ENCODE results near the gene RHOC. TPM values are rescaled to one million over a fixed set of nuclear protein-coding genes. Genes with fewer than 3 reads are reported as not detected.

The RHOC gene
- total RNA-seq, 2 experiments from 2014 or later: 23.1 to 43.3 TPM

DNA sequence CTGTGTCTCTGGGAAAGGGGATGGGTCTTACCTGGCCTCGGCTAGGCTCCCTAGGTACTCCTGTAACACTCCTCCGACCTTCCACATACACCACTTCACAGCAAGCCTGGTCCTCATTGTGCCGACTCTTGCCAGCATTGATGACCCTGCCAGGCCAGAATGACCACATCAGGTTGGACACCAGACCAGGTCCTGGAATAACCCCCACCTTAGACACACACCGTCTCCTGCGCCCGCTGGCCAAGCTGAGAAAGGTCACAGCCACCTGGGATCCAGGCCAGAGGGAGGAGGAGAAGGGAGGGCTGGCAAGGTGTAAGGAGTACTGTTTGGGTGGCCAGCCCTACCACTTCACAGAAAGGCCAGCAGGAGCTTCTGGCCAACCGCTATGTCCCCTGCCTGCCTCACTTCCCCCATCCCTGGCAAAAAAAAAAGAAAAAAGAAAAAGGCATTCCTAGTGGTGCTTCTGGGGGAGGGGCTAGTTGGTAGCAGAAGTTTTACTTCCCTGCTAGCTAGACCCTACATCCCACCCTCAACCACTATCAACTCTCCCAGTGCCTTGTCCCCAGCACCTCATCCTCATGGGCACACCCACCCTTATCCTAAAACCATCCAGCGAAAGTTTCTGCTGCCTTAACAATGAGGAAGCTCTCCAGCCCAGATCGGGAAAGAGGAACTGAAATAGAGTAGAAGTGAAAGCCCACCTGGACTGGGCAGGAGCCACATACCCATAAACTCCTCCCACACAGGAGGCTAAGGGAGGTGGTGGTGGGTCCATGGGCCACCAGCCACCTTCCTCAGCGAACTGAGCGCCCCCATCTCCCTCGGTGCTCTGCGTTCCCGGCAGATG lies 6.8 kb upstream of the RHOC start:
- Histone ChIP-seq H3K36me3 (ENCODE audit: insufficient read depth, low read length) (no peaks in the 10 kb centered on the region), H3K79me2 (ENCODE audit: insufficient read depth, low read depth, low read length) (no peaks in the 10 kb centered on the region), H3K4me3 (ENCODE audit: low read depth, low read length, poor library complexity, severe bottlenecking) (peak overlapping the region; percentile 78), H3K4me1 (ENCODE audit: insufficient read depth, low read length, poor library complexity, severe bottlenecking) (peaks cover 20% of the 10 kb centered on the region), H3K4me2 (ENCODE audit: low read length) (peak overlapping the region; percentile 97), H4K20me1 (ENCODE audit: insufficient read depth, low read length) (no peaks in the 10 kb centered on the region), H3K9me3 (ENCODE audit: low read length) (no peaks in the 10 kb centered on the region), H3K27ac (ENCODE audit: low read depth, low read length, poor library complexity, severe bottlenecking) (no peak overlapping the region), H3K9me2 (ENCODE audit: insufficient read depth, low read length) (no peaks in the 10 kb centered on the region), H2AFZ (ENCODE audit: low read length) (peak overlapping the region; percentile 46; the same call in 1 of the 2 replicates)
- TF ChIP-seq, protein P1, sequence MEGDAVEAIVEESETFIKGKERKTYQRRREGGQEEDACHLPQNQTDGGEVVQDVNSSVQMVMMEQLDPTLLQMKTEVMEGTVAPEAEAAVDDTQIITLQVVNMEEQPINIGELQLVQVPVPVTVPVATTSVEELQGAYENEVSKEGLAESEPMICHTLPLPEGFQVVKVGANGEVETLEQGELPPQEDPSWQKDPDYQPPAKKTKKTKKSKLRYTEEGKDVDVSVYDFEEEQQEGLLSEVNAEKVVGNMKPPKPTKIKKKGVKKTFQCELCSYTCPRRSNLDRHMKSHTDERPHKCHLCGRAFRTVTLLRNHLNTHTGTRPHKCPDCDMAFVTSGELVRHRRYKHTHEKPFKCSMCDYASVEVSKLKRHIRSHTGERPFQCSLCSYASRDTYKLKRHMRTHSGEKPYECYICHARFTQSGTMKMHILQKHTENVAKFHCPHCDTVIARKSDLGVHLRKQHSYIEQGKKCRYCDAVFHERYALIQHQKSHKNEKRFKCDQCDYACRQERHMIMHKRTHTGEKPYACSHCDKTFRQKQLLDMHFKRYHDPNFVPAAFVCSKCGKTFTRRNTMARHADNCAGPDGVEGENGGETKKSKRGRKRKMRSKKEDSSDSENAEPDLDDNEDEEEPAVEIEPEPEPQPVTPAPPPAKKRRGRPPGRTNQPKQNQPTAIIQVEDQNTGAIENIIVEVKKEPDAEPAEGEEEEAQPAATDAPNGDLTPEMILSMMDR (conservative IDR thresholded peaks at IDR 0.05; ENCODE audit: low read length): no peak
- no peak for TF ChIP-seq EZH2phosphoT487 (IDR thresholded peaks at IDR 0.05; ENCODE audit: borderline replicate concordance, low read depth, low read length)
- CTCF ChIA-PET (ENCODE audit: unreplicated experiment): interaction anchor here (1.7 kb wide), 1 partner anchor 9 kb away, joined by 5 read pairs; no protein-coding TSS in a partner anchor
- peak; percentile 85 for DNase-seq (ENCODE audit: low spot score)
- BruUV-seq (replicated peaks): no TSS peak
- POLR2A ChIA-PET: interaction anchor here (0.6 to 1.7 kb wide), 3 partner anchors 96 to 322 kb away, joined by 3 to 5 read pairs (median 5); no protein-coding TSS in a partner anchor
- intact Hi-C loops (cut with micrococcal nuclease; ENCODE audit: unreplicated experiment): loop anchor here (2.0 kb wide), 4 partner anchors 95 to 359 kb away; partner anchors contain the start of genes CAPZA1, LRIG2 and ST7L

DNA sequence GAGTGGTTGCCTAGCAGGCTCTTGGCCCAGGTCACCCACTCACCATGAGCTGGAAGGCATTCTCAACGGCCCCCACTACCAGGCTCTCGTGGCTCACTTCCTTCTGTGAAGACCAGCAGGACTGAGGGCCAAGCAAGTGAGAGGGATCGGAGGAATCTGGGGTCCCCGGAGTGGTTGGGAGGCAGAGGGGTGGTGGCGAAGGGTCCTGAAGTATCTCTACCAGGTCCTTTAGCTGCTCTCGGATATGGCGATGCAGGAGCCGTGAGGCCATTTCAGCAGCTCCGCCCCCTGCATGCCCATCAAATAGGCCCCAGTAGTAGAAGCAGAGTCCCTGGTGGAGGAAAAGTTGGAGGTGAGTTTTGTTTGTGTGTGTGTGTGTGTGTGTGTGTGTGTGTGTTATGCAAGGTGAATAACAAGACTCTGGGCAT lies 5.8 kb upstream of the RHOC start:
- ChIA-PET POLR2A (interaction anchor here (1.6 kb wide), 1 partner anchor 321 kb away, joined by 4 read pairs; no protein-coding TSS in a partner anchor), CTCF (ENCODE audit: unreplicated experiment) (no interaction called here)
- DNase-seq (ENCODE audit: low spot score): no peak
- Histone ChIP-seq H2AFZ (ENCODE audit: low read length) (no peak overlapping the region), H3K4me3 (ENCODE audit: low read depth, low read length, poor library complexity, severe bottlenecking) (no peak overlapping the region), H3K9me2 (ENCODE audit: insufficient read depth, low read length) (no peaks in the 10 kb centered on the region), H3K36me3 (ENCODE audit: insufficient read depth, low read length) (no peaks in the 10 kb centered on the region), H3K79me2 (ENCODE audit: insufficient read depth, low read depth, low read length) (no peaks in the 10 kb centered on the region), H3K4me2 (ENCODE audit: low read length) (no peak overlapping the region), H3K9me3 (ENCODE audit: low read length) (no peaks in the 10 kb centered on the region), H3K27ac (ENCODE audit: low read depth, low read length, poor library complexity, severe bottlenecking) (no peak overlapping the region), H4K20me1 (ENCODE audit: insufficient read depth, low read length) (no peaks in the 10 kb centered on the region), H3K4me1 (ENCODE audit: insufficient read depth, low read length, poor library complexity, severe bottlenecking) (peaks cover 20% of the 10 kb centered on the region)
- TF ChIP-seq EZH2phosphoT487 (IDR thresholded peaks at IDR 0.05; ENCODE audit: borderline replicate concordance, low read depth, low read length): no peak
- TF ChIP-seq, protein P1 (conservative IDR thresholded peaks at IDR 0.05; ENCODE audit: low read length): no peak
- intact Hi-C loops (cut with micrococcal nuclease; ENCODE audit: unreplicated experiment): no loop called here
- no TSS peak for BruUV-seq (replicated peaks)

DNA sequence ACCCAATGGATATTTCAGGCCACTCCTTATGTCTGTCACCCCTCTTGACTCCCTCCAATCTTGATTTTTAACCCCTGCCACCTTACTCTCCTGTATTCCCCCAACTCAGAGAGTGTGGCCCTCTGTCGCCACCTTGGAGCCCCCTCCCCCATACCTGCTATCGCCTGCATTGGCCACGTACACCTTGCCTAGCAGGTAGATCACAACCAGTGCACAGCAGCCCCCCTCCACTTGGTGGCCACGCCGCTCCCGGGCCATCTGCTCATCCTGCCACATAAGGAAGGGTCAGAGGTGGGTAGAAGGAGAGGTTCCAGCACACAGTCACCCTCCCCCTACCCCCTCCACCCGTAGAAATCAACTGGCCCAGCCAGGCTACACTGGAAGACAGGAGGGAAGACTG lies 5.3 kb upstream of the RHOC start:
- ChIA-PET POLR2A (interaction anchor here (1.6 kb wide), 1 partner anchor 321 kb away, joined by 4 read pairs; no protein-coding TSS in a partner anchor), CTCF (ENCODE audit: unreplicated experiment) (no interaction called here)
- TF ChIP-seq, protein P1 (conservative IDR thresholded peaks at IDR 0.05; ENCODE audit: low read length): no peak
- no peak for TF ChIP-seq EZH2phosphoT487 (IDR thresholded peaks at IDR 0.05; ENCODE audit: borderline replicate concordance, low read depth, low read length)
- DNase-seq (ENCODE audit: low spot score): no peak
- no TSS peak for BruUV-seq (replicated peaks)
- H3K4me3 ChIP-seq (ENCODE audit: low read depth, low read length, poor library complexity, severe bottlenecking): no peak overlapping the region
- no peak overlapping the region for H2AFZ ChIP-seq (ENCODE audit: low read length)
- no peaks in the 10 kb centered on the region for H3K79me2 ChIP-seq (ENCODE audit: insufficient read depth, low read depth, low read length)
- H3K27ac ChIP-seq (ENCODE audit: low read depth, low read length, poor library complexity, severe bottlenecking): no peak overlapping the region
- H4K20me1 ChIP-seq (ENCODE audit: insufficient read depth, low read length): no peaks in the 10 kb centered on the region
- intact Hi-C loops (cut with micrococcal nuclease; ENCODE audit: unreplicated experiment): no loop called here
- no peak overlapping the region for H3K4me2 ChIP-seq (ENCODE audit: low read length)
- H3K36me3 ChIP-seq (ENCODE audit: insufficient read depth, low read length): no peaks in the 10 kb centered on the region
- peaks cover 20% of the 10 kb centered on the region for H3K4me1 ChIP-seq (ENCODE audit: insufficient read depth, low read length, poor library complexity, severe bottlenecking)
- H3K9me2 ChIP-seq (ENCODE audit: insufficient read depth, low read length): no peaks in the 10 kb centered on the region
- H3K9me3 ChIP-seq (ENCODE audit: low read length): no peaks in the 10 kb centered on the region

Data from OCI-LY7 (cell line).